IPS DF 19.7 (cell line): Measurements from ENCODE around the gene PTPRD.

Experiments used
- DNase-seq: peaks from one replicate; pipeline ENCODE4 v3.0.0-alpha.2; 2013; ENCODE audit warnings: low read depth, low spot score

PTPRD gene

DNA sequence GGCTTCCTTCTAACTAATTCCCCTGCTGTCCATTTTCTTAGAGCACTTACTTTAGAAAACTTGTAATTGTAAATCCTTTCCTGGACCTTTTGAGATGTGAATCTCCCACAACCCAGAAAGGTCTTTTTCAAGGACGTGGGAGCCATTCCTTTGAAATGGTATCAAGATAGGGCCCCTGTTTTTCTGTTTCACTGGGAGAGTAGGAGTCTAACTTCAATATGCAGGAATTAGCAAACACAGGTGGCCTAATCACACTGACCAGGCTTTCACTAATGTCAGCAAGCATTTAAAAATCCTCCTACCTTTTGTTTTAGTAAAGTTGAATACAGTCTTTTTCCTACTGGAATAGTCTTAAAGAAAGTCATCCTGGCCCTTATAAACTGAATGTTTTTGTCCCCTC, 558.3 kb downstream of the PTPRD start:
- no peak for DNase-seq

DNA sequence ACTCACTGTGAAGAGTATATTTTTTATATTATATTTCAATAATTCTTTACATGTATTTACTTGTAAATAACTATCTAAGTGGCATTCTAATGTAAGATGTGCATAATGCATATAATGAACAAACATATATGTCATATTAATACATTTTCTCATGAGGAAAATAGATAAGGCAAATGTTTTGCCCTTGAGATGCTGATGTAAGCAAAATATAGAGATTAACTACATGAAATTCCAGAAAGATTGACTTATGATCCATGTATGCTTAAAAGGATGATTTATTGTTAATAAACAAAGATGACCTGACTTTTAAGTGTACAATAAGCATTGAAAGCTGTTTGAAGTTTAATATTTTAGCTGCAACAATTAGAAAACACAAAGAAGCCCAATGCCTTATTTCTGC, 559.9 kb downstream of the PTPRD start:
- no peak for DNase-seq

DNA sequence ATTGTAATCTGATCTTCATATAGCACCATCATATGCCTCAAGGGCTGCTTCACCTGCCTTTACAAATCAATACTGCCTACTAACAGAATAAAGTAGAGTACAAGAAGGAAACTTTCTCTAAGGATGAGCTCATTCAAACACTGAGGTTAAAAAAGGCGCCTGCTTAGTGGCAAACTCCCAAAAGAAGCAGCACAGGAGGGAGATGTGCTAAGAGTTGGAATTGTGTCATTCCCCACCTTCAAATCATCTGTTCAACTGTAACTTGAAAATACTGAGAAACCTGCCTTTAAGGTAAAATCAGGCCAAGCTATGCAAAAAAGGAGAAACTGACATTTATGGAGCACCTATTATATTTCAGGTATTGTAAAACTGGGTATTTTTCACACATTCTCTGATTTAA, 560.6 kb downstream of the PTPRD start:
- no peak for DNase-seq

DNA sequence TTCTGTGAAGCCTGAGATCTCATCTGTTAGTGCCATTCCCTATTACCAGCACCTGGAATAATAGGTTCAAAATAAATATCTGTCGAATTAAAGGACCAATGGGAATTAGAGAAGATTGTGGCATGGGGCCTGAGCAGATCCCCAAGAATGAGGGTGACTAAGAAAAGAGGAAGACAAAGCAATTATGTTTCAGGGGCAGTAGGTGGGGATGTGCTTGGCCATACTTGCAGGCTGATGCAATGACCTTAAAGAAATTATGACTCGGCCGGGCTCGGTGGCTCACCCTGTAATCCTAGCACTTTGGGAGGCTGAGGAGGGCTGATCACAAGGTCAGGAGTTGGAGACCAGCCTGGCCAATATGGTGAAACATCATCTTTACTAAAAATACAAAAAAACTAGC, 562.8 kb downstream of the PTPRD start:
- DNase-seq: no peak

DNA sequence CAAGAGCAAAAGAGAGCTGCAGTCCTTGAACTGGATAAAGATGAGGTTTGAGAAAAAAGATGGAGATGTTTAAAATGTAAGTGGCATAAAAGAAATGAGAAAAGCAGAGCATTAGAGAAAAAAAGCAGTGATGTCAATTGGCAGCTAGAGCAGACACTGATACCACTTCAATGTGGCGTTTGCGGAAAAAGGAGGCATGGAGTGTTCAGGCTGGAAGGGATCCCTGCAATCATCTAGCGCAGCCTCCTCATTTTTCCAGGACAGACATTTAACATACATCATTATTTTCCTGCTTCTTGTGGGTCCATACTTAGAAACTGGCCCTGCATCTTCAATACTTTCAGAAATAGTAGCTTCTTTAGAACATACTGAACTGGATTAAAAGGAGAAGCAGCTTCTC, 563.8 kb downstream of the PTPRD start:
- no peak for DNase-seq

DNA sequence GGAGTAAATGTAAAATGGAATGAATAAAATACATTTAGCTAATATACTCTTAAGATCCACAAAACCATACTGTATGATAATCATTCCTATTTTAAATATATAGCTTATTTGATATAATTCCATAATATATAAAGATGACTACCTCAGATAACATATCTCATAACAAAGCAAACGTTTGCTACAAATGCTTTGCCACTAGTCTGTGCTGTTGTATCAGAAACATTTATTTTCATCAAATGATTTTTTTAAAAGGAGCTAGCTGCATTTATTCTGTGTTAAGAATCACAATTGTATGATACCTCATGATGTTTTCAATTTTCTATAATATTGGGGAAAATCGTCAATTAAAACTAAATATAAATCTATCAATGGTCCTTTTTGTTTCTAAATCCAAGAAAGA, 567.2 kb downstream of the PTPRD start:
- no peak for DNase-seq

DNA sequence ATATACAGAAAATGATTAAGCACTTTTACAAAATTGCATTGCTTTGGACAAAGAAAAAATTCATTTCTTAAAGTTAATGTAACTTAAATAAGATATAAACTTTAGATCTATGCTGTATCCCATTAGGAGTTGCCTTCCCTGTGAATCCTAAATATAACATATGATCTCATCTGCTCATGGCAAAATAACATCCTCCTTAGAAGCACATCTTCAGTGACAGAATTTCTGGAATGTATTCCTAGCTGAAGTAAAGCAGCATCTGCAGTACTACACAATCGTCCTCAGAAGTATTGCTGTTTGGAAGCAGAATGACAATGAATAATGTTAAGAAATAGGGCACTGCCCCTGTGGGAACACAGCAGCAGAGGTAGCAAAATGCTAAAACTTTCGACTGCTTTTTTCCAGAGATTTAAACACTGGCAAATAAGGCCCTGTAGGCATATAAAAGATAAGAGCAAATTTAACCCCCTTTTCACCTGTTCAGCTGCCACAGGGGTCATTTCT, 571.0 kb downstream of the PTPRD start:
- no peak for DNase-seq

DNA sequence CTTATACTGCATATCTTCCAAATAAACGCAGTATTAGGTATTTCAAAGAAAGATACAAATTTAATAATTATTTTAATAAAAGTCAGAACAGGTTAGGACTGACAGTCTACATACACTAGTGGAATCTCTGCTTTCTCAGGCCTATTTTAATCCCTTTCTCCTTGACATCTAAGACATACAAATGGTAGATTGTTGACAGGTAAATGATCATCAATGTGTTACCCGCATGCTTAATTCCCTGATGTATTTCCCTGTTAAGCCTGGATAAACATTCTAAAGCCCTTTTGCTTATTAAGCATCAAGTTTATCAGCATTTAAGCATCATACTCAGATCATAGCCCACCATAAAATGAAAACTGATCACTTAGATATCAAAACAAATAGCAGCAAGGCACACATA, 576.7 kb downstream of the PTPRD start:
- DNase-seq: no peak

DNA sequence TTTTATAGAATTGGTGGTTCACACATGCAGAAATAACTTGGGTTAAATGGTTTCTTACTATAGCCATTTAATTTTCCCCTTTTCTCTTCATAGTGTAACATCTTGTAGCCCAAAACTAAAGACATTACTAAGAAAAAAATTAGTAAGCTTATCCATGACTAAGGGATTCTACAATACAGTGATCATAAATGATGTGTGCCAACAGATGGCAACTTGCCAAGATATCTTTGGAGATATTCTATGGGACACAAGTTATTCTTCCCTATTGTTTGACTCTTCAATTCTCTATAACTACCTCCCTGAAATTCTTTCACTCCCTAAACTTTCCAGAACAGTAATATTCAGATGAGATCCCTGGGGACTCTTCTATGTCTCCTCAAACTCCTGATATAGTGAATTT, 580.6 kb downstream of the PTPRD start:
- DNase-seq: no peak

DNA sequence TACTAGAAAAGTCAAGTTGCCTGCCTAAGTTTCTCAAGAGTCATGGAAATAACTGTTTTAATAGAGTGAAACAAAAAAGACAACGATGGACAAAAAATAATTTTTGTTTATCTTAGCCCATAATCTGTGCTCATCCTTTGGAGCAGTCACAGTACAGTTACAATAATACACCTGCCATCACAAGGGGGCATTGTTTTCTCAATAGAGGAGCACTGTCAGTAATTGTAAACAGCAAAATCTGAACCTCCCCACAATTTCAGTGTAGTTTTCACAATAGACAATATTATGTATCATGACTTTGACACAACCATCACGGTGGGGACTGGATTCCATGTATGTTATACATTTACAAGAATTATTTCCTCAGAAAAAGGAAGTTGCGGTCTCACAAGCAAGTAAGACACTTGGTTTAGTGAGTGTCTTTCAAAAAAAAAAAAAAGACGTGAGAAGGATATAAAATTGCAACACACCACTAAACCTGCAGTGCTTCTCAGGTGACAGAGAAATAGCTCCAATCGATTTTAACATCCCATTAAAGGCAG, 586.3 kb downstream of the PTPRD start:
- no peak for DNase-seq

DNA sequence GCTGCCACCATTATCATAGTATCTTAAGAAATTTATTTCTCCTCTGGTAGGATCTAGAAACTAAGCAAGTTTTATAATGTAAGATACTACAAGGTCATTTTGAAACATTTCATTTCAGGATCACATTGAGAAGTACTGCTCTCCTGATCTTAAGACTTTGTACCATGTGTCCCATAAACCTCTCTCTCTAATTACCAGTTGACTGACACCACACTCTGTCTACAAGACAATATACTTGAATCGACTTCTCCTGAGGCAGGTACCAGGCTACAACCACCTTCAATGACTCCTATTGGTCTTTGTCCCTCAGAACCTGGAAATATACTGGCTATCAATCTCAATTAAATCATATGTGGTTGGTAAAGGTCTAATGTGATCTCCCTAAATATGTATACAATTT, 597.0 kb downstream of the PTPRD start:
- no peak for DNase-seq

DNA sequence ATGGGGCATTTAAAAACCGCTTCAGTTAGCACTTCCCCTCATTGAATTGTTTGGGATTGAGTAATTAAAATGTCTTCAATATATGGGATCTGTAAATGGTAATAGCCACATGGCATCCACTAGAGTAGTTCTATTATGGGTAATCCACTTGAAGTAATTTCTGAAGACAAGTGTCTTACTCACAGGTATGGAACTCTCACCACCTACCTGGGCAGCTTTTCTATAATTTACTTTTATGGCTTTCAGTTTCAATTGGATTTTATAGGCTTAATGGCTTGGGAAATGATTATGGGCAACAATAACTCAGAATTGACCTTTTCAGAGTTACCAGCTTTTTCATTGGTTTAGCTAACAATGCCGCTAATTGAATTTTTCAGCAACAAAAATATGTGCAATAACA, 597.9 kb downstream of the PTPRD start:
- DNase-seq: no peak

DNA sequence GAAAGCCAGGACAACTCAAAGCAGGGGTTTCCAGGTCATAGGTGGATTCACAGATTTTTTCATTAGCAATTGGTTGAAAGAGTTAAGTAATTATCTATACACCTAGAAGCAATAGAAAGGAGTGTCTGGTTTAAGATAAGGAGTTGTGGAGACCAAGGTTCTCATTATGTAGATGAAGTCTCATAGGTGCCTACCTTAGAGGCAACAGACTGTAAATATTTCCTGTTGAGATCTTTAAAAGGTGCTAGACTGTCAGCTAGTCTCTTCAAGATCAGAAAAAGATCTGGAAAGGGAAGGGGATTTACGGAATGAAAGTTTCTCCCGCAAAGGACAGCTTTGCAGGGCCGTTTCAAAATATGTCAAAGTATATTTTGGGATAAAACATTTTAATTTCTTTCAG, 603.4 kb downstream of the PTPRD start:
- DNase-seq: no peak

DNA sequence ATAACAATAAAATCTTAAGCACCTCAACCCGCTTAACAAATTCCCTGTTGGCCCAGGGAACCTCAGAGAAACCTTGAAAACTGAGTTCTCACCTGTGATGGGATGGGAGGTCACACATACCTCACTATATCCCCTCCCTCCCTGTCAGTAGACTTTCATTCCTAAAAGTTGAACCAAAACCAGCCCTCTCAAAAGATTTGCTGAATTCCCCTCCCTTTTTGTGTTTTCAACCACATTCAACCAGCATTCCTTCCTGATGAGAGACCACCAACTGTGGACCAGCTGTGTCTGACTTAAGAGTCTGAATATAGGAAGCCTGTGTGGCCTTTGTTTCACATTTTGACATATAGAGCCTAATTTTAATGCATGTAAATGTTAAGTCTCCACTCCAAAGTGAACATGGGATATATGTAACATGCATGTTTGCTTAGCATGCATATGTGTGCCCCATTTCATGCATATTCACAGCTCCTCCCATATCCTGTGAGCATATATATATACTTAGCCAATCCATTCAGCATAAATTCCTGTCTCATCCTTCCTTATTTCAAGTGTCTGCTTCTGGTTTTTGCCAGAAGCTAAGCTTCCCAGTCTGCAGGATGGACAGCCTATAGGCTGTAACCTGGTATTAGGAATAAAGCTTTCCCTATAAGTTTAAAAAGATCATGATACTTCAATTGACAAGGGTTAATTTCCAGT, 604.6 kb downstream of the PTPRD start:
- peak; percentile 69 for DNase-seq

DNA sequence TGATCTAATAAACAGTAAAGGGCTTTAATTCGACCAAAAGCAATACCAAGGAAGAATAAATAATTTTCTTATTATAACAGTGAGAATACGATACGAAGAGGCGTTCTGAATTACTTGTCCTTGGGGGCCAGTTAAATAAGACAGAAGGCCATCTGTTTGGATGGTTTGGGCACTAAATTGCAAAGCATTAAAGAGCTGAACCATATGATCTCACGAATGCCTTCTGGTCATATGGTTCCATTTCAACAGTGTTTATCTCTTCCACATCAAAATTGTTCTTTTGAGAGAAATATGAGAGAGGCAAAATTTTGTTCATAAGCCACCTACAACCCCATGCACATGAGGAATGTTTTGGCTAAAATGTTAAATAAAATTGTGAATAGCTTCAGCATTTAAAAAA, 605.4 kb downstream of the PTPRD start:
- no peak for DNase-seq

DNA sequence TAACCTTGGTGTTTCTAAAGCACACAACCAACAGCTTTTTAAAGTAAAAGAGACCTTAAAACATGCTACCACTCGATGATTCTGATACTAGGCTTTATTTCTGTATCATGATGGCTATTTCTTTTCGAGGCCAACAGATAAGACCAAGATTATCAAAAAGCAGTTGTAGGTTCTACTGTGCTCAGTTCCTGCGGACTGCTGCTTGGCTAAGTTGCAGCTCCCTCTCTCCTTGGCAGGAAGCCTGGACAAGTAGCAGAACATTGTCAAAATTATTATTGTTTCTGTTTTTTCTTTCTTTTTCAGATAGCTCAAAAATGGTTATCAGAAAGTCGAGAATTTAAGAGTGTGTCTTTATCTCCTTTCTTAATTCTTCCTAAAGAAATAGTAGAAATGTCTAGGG, 607.6 kb downstream of the PTPRD start:
- no peak for DNase-seq

DNA sequence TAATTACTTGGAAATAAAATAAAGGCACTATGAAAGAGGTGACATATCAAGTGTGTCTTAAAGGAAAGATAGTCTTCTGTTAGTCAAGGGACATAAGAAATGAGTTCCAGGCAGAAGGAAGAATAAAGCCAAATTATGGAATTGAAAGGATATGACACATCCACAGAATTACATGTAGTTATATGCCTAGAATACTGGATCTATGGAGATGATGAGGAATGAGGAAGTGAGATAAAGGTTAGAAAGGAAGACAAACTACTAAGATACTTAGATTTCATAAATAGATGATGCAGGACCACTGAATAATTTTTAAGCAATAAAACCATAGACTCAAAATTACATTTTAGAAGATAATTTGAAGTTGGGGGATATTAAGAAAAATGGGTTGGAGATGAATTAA, 609.8 kb downstream of the PTPRD start:
- DNase-seq: no peak

DNA sequence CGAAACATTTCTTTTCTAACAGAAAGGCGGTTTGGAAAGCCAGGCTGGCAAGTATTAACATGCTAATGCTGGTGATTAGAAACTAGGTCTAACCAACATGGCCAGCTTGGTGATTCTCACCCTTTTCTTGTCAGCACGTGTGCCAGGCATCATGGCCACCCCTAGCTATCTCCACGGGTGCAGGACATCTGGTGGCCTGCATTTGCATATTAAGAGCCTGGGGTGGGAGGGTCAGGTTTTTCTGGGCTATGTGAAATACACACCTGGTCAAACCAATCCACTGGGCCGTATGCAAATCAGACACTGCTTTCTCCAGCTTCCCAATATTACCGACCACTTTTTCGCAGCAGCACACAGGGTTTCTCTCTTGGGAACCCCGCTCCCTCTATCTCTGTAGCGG, 612.1 kb downstream of the PTPRD start:
- DNase-seq: no peak

DNA sequence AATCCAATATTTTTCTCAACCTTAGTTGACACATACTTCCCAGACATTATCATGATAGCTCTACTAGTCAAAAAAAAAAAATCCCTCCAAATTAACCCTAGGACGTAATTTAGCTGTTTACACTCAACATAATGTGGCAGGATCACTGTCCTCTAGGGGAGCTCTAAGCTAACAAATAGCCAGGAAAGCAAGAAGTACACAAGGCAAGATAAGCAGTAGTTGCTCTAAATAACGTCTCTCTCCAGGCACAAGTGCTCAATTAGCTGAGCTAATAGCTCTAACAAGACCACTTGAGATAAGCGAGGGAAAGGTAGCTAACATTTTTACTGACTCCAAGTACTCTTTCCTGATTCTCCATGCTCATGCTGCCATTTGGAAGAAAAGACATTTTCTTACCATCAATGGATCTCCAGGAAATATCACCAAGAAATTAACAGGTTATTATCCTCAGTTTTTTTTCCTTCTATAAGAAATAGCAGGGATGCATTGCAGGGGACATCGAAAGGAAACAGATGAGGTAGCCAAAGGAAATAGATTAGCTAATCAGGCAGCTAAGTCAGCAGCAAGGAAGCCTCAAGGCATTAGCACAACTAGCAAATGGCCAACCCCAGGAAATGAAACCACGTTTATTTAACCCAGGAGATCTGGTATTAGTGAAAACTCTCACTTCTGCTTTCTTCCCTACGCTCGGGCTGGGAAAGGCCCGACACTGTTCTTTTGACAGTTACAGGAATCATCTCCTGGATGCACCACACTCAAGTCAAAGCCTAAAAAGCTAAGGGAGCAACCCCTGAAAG, 614.1 kb downstream of the PTPRD start:
- no peak for DNase-seq

DNA sequence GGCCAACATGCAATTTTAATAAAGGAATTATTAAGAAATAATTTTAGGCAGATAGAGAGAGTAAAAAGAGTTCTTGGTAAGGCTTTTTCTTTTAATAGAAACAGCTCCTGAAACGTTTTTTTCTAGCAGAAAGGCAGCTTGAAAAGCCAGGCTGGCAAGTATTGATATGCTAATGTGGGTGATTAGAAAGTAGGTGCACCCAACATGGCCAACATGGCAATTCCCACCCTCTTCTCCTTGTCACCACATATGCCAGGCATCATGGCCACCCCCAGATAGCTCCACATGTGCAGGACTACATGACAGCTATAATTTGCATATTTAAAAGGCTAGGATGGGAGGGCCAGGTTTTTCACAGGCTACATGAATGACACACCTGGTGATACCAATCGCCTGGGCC, 615.2 kb downstream of the PTPRD start:
- no peak for DNase-seq

DNA sequence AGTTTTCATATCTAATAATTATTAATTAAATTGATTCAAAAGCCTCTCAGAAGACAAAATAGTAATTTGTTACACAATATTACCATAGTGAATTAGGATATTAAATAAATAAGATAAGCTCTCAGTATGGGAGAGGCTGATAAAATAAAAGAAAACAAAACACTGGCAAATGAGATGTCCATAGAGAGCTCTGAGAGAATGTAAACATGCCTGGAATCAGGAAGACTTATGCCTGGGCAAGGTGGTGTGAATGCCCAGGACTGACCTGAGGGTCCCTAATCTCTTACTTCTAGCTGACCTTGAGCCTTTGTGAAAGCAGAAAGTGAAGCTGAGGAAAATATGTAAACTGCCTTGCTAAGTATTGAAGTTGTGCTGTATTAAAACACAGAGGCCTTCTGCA, 616.5 kb downstream of the PTPRD start:
- no peak for DNase-seq

DNA sequence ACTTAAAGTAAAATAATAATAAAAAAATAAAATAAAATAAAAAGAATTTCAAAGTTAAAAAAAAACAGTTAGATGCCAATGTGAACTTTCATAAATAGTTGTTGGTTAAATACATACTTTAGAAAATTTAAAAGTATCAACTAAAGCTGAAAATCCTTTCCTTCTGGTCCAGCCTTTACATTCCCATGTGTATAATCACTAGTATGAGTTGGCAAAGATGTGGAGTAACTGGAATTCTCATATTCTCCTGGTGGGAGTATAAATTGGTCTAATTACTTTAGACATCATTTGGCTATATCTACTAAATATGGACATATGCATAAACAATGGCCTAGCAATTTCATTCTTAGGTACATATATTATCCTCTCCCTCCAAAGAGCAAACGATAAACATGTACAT, 619.9 kb downstream of the PTPRD start:
- no peak for DNase-seq

DNA sequence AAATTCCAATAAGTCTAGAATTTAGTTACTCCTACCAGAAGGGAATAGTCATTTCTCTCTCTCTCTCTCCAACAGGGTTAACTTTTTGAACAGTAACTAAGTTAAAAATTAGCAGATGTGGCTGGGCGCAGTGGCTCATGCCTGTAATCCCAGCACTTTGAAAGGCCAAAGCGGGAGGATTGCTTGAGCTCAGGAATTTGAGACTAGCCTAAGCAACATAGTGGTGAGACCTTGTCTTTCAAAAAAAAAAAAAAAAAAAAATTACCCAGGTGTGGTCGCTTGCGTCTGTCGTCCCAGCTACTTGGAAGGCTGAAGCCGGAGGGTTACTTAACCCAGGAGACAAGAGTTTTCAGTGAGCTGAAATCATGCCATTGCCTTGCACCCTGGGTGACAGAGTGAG, 639.7 kb downstream of the PTPRD start:
- DNase-seq: no peak
